ENCODE data around the gene GARS1. TPM values are rescaled to one million over a fixed set of nuclear protein-coding genes. Genes with fewer than 3 reads are reported as not detected.
"Not testable (repeated sequence)": the region's sequence is repeated elsewhere in the genome, so short reads cannot be mapped to it uniquely, and the experiment has no call there.

The GARS1 gene
- total RNA-seq, 2 experiments from 2014 or later = 366 to 384 TPM

DNA sequence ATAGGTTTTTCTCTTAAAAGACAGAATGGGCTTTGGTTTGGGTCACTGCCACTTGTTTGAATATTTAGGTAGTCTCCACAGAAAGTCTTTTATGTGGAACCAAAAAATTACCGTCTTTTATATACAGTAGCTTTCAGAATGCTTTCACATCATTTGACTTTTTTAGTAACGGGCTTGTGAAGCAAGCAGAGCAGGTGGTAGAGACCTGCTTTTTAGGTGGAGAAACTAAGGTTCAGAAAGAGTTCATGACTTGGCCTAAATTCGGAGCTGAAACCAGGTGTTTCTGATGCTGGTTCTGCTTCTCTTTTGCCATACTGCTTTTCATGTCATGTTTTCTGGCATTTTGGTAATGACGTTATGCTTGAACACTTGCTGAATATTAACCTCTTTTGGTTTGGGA, 36.3 kb downstream of the GARS1 start:
- Mint-ChIP-seq H3K27ac (no peak overlapping the region), H3K36me3 (peaks cover 65% of the 10 kb centered on the region), H3K4me1 (peaks cover 21% of the 10 kb centered on the region), H3K4me3 (no peak overlapping the region), H3K27me3 (no peaks in the 10 kb centered on the region), H3K9me3 (peaks cover 5% of the 10 kb centered on the region)
- DNase-seq = no peak

DNA sequence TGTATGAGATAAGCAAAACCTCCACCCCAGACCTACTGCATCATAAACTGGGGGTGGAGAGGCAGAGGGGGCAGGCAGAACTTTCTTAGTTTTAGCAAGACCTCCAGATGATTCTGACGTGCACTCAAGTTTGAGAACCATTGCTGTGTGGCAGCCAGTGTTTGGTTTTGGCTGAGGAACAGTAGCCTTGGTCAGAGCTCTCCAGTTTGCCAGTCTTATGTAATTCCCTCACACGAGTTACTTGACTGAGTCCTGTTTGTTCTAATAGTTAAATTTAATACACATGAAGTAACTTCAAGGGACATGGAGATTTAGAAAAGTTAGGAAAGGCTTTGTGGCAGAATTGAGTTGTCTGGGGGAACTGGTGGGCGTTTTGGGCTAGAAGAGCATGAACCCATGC, 38.5 kb downstream of the GARS1 start:
- H3K27ac Mint-ChIP-seq = peak overlapping the region; percentile 43

DNA sequence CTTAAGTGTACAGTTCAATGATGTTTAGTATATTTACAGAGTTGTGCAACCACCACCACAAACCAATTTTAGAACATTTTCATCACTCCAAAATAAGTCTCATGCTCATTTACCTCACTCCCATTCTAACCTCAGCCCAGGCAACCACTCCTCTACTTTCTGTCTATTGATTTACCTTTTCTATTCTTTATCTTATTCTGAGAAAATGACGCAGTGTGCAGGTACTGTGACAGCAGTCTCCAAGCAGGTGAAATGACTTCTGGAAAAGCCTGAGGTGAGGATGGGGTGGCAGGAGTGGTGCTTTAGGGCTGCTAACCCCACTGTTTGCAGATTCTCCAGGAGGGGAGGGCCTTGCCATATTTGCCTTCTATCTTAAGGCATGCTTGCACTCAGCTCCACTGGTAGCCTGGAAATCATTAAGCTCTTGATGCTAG, 39.5 kb downstream of the GARS1 start:
- Mint-ChIP-seq H3K9me3 (peaks cover 5% of the 10 kb centered on the region), H3K4me1 (peaks cover 6% of the 10 kb centered on the region), H3K4me3 (no peak overlapping the region), H3K36me3 (peaks cover 51% of the 10 kb centered on the region), H3K27ac (no peak overlapping the region), H3K27me3 (no peaks in the 10 kb centered on the region)
- no peak for DNase-seq

More for the DNA sequence above, 38.5 kb downstream of the GARS1 start:
- H3K27me3 Mint-ChIP-seq = no peaks in the 10 kb centered on the region
- H3K4me3 Mint-ChIP-seq = no peak overlapping the region
- DNase-seq = no peak
- peaks cover 5% of the 10 kb centered on the region for H3K9me3 Mint-ChIP-seq
- H3K4me1 Mint-ChIP-seq = peaks cover 8% of the 10 kb centered on the region
- peaks cover 57% of the 10 kb centered on the region for H3K36me3 Mint-ChIP-seq

DNA sequence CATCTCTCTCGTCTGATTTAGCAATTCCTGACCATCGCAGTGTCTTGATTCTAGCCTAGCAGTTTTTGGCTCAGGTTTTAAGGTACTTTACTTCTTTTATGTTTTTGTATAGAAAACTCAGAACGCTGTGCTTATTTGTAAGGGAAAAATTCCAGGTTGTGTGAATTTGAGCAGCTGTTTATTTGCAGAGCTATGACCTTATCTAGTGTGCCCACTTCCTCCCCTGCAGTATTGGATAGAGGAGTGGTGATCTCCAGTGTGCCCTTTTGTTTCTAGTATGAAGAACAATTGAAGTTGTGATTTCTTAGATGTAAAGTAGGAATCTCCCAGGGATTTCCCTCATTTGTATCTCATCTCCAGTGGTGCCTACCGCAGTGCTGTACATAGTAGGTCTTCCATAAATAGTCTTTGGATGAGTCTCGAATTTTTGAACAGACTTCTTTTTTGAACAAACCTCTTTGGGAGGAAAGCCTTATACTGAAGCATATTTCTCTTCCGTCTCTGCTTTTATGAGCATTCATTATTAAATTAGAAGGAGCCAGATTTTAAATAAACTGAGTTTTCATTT, 40.0 kb downstream of the GARS1 start:
- no peak overlapping the region for H3K27ac Mint-ChIP-seq
- no peaks in the 10 kb centered on the region for H3K27me3 Mint-ChIP-seq
- peaks cover 5% of the 10 kb centered on the region for H3K9me3 Mint-ChIP-seq
- H3K4me3 Mint-ChIP-seq = no peak overlapping the region
- DNase-seq = no peak
- peaks cover 6% of the 10 kb centered on the region for H3K4me1 Mint-ChIP-seq
- H3K36me3 Mint-ChIP-seq = peaks cover 53% of the 10 kb centered on the region

DNA sequence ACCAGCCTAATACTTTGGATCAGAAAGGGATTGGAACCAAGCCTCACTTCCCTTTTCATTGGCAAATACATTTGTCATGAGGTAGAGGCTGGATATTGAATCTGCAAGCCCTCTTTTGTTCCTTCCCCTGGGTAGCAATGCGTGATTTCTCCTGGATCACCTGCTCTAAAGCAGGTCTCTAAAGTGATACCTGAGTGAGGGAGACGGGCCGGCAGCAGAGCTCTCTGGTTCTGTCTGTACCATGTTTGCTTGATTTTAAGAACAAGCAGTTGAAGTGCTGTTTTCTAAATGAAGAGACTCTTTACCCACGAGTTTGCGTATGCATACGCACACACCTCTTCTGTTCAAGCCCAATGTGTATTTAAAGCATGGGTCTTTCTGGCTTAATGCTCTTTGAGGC, 41.1 kb downstream of the GARS1 start:
- DNase-seq = no peak
- peaks cover 6% of the 10 kb centered on the region for H3K4me1 Mint-ChIP-seq
- peaks cover 5% of the 10 kb centered on the region for H3K9me3 Mint-ChIP-seq
- H3K27me3 Mint-ChIP-seq = no peaks in the 10 kb centered on the region
- no peak overlapping the region for H3K27ac Mint-ChIP-seq
- no peak overlapping the region for H3K4me3 Mint-ChIP-seq
- peaks cover 49% of the 10 kb centered on the region for H3K36me3 Mint-ChIP-seq

DNA sequence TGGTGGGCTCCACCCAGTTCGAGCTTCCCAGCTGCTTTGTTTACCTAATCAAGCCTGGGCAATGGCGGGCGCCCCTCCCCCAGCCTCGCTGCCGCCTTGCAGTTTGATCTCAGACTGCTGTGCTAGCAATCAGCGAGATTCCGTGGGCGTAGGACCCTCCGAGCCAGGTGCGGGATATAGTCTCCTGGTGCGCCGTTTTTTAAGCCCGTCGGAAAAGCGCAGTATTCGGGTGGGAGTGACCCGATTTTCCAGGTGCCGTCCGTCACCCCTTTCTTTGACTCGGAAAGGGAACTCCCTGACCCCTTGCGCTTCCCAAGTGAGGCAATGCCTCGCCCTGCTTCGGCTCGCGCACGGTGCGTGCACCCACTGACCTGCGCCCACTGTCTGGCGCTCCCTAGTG, 47.6 kb downstream of the GARS1 start:
- H3K9me3 Mint-ChIP-seq, H3K27me3 Mint-ChIP-seq, H3K4me1 Mint-ChIP-seq, H3K27ac Mint-ChIP-seq, DNase-seq, H3K4me3 Mint-ChIP-seq: not testable (repeated sequence)
- peaks cover 22% of the 10 kb centered on the region for H3K36me3 Mint-ChIP-seq

DNA sequence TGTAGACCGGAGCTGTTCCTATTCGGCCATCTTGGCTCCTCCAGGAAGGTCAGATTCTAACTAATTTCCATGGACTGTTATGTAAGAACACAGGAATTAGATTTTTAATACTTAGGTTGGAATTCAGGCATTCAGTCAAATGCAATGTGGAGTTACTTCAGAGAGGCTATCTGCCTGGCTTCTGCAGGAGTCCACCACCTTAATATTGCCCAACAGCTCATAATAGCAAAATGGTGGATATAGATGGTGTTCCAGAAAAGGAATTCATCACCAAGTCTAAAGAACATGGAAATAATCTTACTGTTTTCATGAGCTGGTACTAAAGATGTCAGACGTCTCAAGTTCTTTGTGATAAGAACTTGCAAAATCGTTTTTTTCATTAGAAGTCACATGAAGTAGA, 48.1 kb downstream of the GARS1 start:
- Mint-ChIP-seq H3K36me3 (peaks cover 22% of the 10 kb centered on the region), H3K4me1 (no peaks in the 10 kb centered on the region), H3K4me3 (no peak overlapping the region), H3K27me3 (no peaks in the 10 kb centered on the region), H3K27ac (no peak overlapping the region), H3K9me3 (no peaks in the 10 kb centered on the region)
- no peak for DNase-seq

DNA sequence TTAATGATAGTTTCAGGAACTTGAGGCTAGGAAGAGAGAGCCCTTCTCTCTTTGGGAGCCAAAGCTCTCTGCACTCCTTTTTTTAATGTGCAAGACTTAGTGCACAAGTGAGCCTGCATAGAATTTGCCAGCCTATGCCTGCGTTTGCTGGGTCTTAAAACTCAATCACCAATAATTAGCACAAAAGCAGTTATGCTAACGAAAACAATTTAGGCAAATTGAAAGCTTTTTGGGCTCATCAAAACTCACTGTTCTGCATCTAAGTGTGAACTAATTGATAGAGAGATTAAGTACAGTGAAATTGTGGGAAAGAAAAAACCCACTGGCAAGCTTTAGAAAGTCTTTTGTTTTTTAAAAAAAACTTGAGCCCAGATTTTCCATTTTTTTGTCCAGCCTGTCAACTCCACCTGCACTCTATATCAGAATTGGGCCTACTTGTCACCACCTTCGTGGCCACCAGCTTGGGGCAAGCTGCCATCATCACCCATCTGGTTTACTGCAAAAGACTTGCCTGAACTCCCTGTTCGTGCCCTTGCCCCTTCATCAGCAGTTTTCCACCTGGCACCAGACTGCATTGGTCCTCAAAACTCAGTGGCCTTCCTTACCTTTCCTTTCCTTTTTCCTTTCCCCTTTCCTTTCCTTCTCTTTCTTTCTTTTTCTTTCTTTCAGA, 49.7 kb downstream of the GARS1 start:
- Mint-ChIP-seq H3K4me1 (no peaks in the 10 kb centered on the region), H3K9me3 (no peaks in the 10 kb centered on the region), H3K36me3 (peaks cover 19% of the 10 kb centered on the region), H3K27ac (no peak overlapping the region), H3K27me3 (no peaks in the 10 kb centered on the region), H3K4me3 (no peak overlapping the region)
- DNase-seq = no peak

DNA sequence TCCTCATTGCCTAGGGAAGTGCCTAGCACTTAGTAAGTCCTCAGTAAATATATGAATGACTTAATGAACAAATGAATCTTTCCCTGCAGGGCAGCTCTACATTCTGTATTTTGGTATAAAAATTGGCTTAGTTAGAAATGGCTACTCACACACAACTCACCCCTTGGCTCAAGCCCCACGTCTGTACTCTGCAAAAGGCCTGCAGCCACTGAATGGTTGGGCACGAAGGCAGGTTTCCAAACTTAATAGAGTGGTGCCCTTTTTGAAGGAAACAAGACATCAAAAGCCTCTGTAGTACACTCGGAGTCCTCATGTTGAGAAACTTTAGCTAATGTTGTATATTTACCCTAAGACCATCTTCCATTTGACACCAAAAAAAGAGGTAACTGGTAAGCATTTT, 51.0 kb downstream of the GARS1 start:
- Mint-ChIP-seq H3K9me3 (no peaks in the 10 kb centered on the region), H3K27ac (no peak overlapping the region), H3K4me1 (no peaks in the 10 kb centered on the region), H3K36me3 (peaks cover 18% of the 10 kb centered on the region), H3K27me3 (no peaks in the 10 kb centered on the region), H3K4me3 (no peak overlapping the region)
- no peak for DNase-seq

DNA sequence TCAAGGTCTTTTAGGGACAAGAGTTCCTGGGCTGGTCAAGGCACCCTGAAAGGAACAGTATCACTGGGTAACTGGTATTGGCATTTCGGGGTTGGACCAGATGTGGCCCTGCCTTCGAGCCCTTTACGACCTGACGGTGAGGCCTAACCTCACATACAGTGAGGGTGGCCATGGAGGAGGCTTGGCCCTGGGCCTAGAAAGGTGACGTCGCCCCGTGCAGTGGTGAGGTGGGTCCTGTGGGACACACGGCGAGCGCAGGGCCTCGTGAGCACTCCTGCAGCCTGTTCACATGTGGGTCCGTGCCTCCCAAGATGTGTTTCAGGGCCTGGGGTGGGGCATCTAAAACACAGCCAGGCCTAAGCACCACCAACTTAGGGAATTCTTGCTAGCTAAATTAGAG, 51.5 kb downstream of the GARS1 start:
- H3K36me3 Mint-ChIP-seq = peaks cover 18% of the 10 kb centered on the region
- H3K4me1 Mint-ChIP-seq = no peaks in the 10 kb centered on the region
- no peaks in the 10 kb centered on the region for H3K9me3 Mint-ChIP-seq
- DNase-seq = no peak
- no peaks in the 10 kb centered on the region for H3K27me3 Mint-ChIP-seq
- no peak overlapping the region for H3K27ac Mint-ChIP-seq
- H3K4me3 Mint-ChIP-seq = no peak overlapping the region

DNA sequence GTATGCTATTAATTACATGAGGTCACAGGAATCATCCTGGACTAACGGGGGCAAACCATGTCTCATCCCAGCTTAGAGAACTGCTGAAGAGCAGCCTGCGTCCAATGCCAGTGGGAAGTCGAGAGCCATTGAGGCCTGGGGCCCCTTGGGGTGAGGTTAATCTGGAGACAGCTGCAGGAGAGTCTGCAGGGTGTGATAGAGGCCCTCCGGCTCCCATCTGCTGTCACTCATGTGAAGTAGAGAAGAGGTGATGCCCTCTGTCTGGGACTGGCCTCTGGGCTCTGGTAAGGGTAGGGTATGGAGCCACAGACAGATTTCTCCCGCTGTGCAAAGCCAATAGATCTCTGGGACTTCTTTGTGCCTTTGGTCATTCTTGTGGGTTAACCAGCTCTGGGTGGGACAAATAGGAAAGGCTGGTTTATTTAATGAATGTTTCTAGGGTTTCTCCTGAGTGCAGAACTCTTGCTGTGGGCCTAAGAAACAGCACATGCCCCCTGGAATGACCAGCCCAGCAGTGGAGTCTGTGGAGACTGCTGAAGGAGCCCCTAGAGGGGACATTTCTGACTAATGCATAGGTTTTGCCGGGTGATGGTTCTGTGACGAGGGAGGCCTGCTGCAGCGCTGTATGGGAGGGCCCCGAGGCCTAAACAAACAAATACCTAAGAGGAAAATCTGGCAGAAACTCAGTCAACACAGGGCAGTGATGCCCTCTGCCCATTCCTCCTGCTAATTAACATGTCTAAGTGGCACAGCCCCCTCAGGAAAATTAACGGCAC, 53.1 kb downstream of the GARS1 start:
- H3K36me3 Mint-ChIP-seq = peaks cover 14% of the 10 kb centered on the region
- H3K4me3 Mint-ChIP-seq = no peak overlapping the region
- no peak overlapping the region for H3K27ac Mint-ChIP-seq
- DNase-seq = no peak
- H3K27me3 Mint-ChIP-seq = no peaks in the 10 kb centered on the region
- no peaks in the 10 kb centered on the region for H3K9me3 Mint-ChIP-seq
- no peaks in the 10 kb centered on the region for H3K4me1 Mint-ChIP-seq

DNA sequence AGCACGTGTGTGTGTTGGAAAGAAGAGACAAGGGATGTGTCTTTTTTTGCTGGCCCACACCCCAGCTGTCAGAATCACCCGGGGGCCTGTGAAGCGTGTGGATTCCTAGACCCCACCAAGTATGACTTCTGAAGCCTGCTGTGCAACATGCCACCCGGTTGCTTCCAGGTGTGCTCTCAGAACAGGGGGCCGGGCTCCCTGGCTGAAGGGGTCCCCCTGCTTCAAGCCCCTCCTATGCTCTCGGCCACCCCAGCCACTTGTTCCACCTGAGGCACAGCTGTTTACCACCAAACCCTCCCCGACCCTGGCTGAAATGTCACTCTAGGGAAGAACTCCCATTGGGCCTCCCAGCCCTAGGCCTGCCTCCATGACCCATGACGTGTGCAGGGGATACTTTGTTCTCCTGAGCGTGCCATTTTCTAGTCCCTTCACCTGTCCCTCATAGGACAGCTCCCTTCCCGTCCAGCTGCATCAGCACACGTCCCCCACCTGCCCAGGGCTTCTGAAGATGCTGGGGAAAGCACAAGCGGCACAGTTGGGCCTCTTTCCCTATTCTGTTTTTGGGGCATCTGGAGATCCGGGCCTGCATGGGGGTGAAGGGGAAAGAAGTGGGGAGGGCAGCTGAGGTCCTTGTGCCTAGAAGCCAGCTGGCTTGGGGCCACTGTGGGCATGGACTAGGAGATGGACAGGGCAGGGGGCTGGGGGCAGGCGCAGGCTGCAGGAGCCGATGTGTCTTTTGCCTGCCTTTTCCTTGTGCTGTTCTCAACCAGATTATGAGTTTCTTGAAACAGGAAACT, 54.3 kb downstream of the GARS1 start:
- Mint-ChIP-seq H3K27me3 (no peaks in the 10 kb centered on the region), H3K9me3 (no peaks in the 10 kb centered on the region), H3K4me1 (no peaks in the 10 kb centered on the region), H3K27ac (no peak overlapping the region), H3K36me3 (peaks cover 10% of the 10 kb centered on the region), H3K4me3 (no peak overlapping the region)
- DNase-seq = no peak

DNA sequence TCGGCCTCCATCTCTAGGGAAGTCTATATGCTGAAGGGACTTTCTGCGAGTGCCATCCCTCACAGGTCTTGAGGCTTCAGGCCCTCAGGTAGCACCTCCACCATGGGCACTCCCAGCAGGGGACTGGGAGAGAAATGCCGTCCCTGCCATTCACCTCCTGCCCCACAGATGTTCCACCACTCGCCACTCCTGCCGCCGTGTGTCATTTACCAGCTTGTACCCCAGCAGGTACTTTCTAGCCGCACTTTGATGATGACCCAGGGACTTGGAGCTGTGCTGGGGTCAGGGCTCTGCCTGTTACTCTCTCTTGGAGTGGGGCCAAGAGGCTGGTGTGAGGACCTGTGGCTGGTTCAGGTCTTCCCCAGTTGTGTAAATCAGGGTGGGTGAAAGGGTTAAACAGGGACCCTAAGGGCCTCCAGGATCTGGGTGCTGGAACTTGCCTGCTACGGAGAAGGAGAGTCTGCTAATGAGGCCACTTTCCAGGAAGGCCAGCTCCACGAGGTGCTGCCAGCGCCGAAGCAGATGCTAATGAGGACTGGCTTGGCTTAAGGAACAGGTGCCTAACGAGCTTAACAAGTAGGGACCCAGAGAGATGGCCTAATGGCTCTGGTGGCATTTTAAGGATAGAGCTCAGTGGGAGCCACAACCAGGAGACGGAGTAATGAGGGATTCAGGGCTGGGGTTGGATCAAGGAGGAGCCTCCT, 55.2 kb downstream of the GARS1 start:
- Mint-ChIP-seq H3K9me3 (no peaks in the 10 kb centered on the region), H3K4me1 (no peaks in the 10 kb centered on the region), H3K4me3 (no peak overlapping the region), H3K36me3 (peaks cover 8% of the 10 kb centered on the region), H3K27ac (no peak overlapping the region), H3K27me3 (no peaks in the 10 kb centered on the region)
- DNase-seq = no peak

DNA sequence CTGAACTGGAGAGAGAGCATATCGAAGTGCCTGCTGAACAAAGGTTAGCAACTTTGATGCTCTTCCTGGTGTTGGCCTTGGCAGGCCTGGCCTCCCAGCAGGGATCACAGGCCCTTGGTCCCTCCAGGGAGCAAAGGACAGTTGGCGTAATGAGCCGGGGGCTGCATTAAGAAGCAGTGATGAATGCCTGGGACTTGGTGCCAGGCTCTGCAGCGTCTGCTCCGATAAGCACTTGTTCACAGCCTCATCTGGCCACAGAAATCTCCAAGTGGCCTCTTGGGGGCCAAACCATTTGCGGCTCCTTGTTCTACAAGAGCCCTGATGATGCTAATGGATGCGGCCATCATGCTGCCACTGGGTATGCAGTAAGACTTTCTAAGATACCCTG, 55.7 kb downstream of the GARS1 start:
- H3K4me1 Mint-ChIP-seq = no peaks in the 10 kb centered on the region
- no peak for DNase-seq
- no peak overlapping the region for H3K4me3 Mint-ChIP-seq
- H3K36me3 Mint-ChIP-seq = peaks cover 2% of the 10 kb centered on the region
- H3K27ac Mint-ChIP-seq = no peak overlapping the region
- H3K27me3 Mint-ChIP-seq = no peaks in the 10 kb centered on the region
- H3K9me3 Mint-ChIP-seq = no peaks in the 10 kb centered on the region

DNA sequence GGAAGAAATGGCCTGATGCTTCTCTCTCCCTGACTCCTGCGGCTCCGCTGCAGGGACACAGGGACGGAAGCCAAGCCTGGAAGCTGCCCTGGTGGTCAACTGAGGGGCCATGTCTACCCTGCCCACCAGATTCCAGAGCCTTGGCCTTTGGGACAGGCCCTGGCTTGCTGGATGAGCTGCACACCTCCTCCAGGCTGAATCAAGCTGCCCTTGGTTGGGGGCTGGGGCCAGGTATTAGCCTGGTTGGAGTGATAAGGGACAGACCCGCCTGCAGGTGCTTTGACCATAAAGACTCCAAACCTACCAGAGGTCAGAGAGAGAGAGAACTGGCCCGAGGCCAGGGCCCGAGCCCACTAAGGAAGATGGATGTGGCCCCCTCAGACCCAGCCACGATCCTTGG, 57.5 kb downstream of the GARS1 start:
- Mint-ChIP-seq H3K27me3 (no peaks in the 10 kb centered on the region), H3K4me1 (no peaks in the 10 kb centered on the region), H3K4me3 (no peak overlapping the region), H3K9me3 (no peaks in the 10 kb centered on the region), H3K27ac (no peak overlapping the region), H3K36me3 (no peaks in the 10 kb centered on the region)
- no peak for DNase-seq
